ENCODE data around the gene NFATC3.
"Not testable (repeated sequence)": the region's sequence is repeated elsewhere in the genome, so short reads cannot be mapped to it uniquely, and the experiment has no call there.

Gene NFATC3

GRCh38 chr16:68088130-68088972 is 3.2 kb downstream of the NFATC3 start:
- DNase-seq (ENCODE audit: low read depth in 2 of 2), result no peak

GRCh38 chr16:68089067-68089466 is 3.9 kb downstream of the NFATC3 start:
- no peak for DNase-seq (ENCODE audit: low read depth in 2 of 2)

GRCh38 chr16:68090130-68090529 is 5.0 kb downstream of the NFATC3 start:
- DNase-seq (ENCODE audit: low read depth in 2 of 2), result no peak

- no peak for DNase-seq (ENCODE audit: low read depth in 2 of 2)
Measured at GRCh38 chr16:68090533-68090932, 5.4 kb downstream of the NFATC3 start.

- DNase-seq (ENCODE audit: low read depth in 2 of 2), result no peak
Measured at GRCh38 chr16:68091380-68092261, 6.5 kb downstream of the NFATC3 start.

- DNase-seq (ENCODE audit: low read depth in 2 of 2), result not testable (repeated sequence)
Measured at GRCh38 chr16:68092275-68092674, 7.1 kb downstream of the NFATC3 start.

GRCh38 chr16:68093816-68094613 is 8.8 kb downstream of the NFATC3 start:
- no peak for DNase-seq (ENCODE audit: low read depth in 2 of 2)

- no peak for DNase-seq (ENCODE audit: low read depth in 2 of 2)
Measured at GRCh38 chr16:68094614-68094934, 9.4 kb downstream of the NFATC3 start.

GRCh38 chr16:68096491-68096890 is 11.3 kb downstream of the NFATC3 start:
- DNase-seq (ENCODE audit: low read depth in 2 of 2), result no peak

- DNase-seq (ENCODE audit: low read depth in 2 of 2), result no peak
Measured at GRCh38 chr16:68097088-68097487, 11.9 kb downstream of the NFATC3 start.

- DNase-seq (ENCODE audit: low read depth in 2 of 2), result no peak
Measured at GRCh38 chr16:68097895-68098294, 12.7 kb downstream of the NFATC3 start.

GRCh38 chr16:68100488-68100887 is 15.3 kb downstream of the NFATC3 start:
- DNase-seq (ENCODE audit: low read depth in 2 of 2), result no peak

GRCh38 chr16:68105611-68106010 is 20.4 kb downstream of the NFATC3 start:
- no peak for DNase-seq (ENCODE audit: low read depth in 2 of 2)

GRCh38 chr16:68107230-68107928 is 22.2 kb downstream of the NFATC3 start:
- DNase-seq (ENCODE audit: low read depth in 2 of 2), result not testable (repeated sequence)

- DNase-seq (ENCODE audit: low read depth in 2 of 2), result not testable (repeated sequence)
Measured at GRCh38 chr16:68109156-68109555, 24.0 kb downstream of the NFATC3 start.

- DNase-seq (ENCODE audit: low read depth in 2 of 2), result not testable (repeated sequence)
Measured at GRCh38 chr16:68110611-68111010, 25.4 kb downstream of the NFATC3 start.

GRCh38 chr16:68111379-68111778 is 26.2 kb downstream of the NFATC3 start:
- DNase-seq (ENCODE audit: low read depth in 2 of 2), result no peak

- DNase-seq (ENCODE audit: low read depth in 2 of 2), result no peak
Measured at GRCh38 chr16:68113059-68113761, 28.0 kb downstream of the NFATC3 start.

- no peak for DNase-seq (ENCODE audit: low read depth in 2 of 2)
Measured at GRCh38 chr16:68113765-68114240, 28.6 kb downstream of the NFATC3 start.

- DNase-seq (ENCODE audit: low read depth in 2 of 2), result not testable (repeated sequence)
Measured at GRCh38 chr16:68114939-68115338, 29.8 kb downstream of the NFATC3 start.

- no peak for DNase-seq (ENCODE audit: low read depth in 2 of 2)
Measured at GRCh38 chr16:68115851-68116250, 30.7 kb downstream of the NFATC3 start.
